Brain pericyte (primary cell): Measurements from ENCODE around the gene CARD11.
"Not testable (repeated sequence)": the region's sequence is repeated elsewhere in the genome, so short reads cannot be mapped to it uniquely, and the experiment has no call there.

Experiments used
- DNase-seq: peaks from one replicate; pipeline ENCODE4 v3.0.0-alpha.2; 2012; ENCODE audit warnings: low read depth, low spot score

CARD11 gene

GRCh38 chr7:3064067-3064466, 20.4 kb upstream of the CARD11 start:
- no peak for DNase-seq

- DNase-seq: no peak
Measured at GRCh38 chr7:3063016-3063753, 19.5 kb upstream of the CARD11 start.

GRCh38 chr7:3057066-3057420, 13.4 kb upstream of the CARD11 start:
- DNase-seq: no peak

- DNase-seq: no peak
Measured at GRCh38 chr7:3056234-3057065, 12.8 kb upstream of the CARD11 start.

GRCh38 chr7:3055626-3056025, 12.0 kb upstream of the CARD11 start:
- DNase-seq: no peak

GRCh38 chr7:3042861-3043489, 692 bp downstream of the CARD11 start:
- no peak for DNase-seq

GRCh38 chr7:3041986-3042675, 1.5 kb downstream of the CARD11 start:
- DNase-seq: no peak

- DNase-seq: no peak
Measured at GRCh38 chr7:3039787-3040186, 3.9 kb downstream of the CARD11 start.

GRCh38 chr7:3038011-3038410, 5.7 kb downstream of the CARD11 start:
- not testable (repeated sequence) for DNase-seq

GRCh38 chr7:3037259-3037658, 6.4 kb downstream of the CARD11 start:
- no peak for DNase-seq

GRCh38 chr7:3034591-3035150, 9.0 kb downstream of the CARD11 start:
- no peak for DNase-seq

GRCh38 chr7:3033581-3033980, 10.1 kb downstream of the CARD11 start:
- no peak for DNase-seq

- no peak for DNase-seq
Measured at GRCh38 chr7:3033136-3033535, 10.5 kb downstream of the CARD11 start.

- DNase-seq: no peak
Measured at GRCh38 chr7:3032256-3032655, 11.4 kb downstream of the CARD11 start.

- no peak for DNase-seq
Measured at GRCh38 chr7:3029138-3029537, 14.5 kb downstream of the CARD11 start.

GRCh38 chr7:3028758-3029093, 14.9 kb downstream of the CARD11 start:
- DNase-seq: no peak

- DNase-seq: no peak
Measured at GRCh38 chr7:3028071-3028757, 15.5 kb downstream of the CARD11 start.

GRCh38 chr7:3027005-3027845, 16.4 kb downstream of the CARD11 start:
- no peak for DNase-seq

- DNase-seq: no peak
Measured at GRCh38 chr7:3025616-3026015, 18.1 kb downstream of the CARD11 start.

- DNase-seq: no peak
Measured at GRCh38 chr7:3021825-3022224, 21.8 kb downstream of the CARD11 start.
